Keratinocyte (primary cell): ENCODE measurements around the gene KRTAP6-3. TPM values are rescaled to one million over a fixed set of nuclear protein-coding genes. Genes with fewer than 3 reads are reported as not detected.

Source experiments
- DNase-seq: peaks from one replicate; pipeline ENCODE4 v3.0.0-alpha.2; 2011; ENCODE audit warnings: low read depth, missing footprints, low spot score
- FAIRE-seq: peaks from 2 replicates; lab custom pipeline; 2011; peaks lifted over from hg19 to GRCh38; lab: Jason Lieb, UNC
- H2AFZ ChIP-seq: 2 replicates; pipeline ENCODE4 v1.6.0; 2012; ENCODE audit warnings: low read length, control low read depth, inconsistent platforms; ENCODE audit not compliant: control insufficient read depth
- H3K27ac ChIP-seq: 2 replicates; pipeline ENCODE4 v1.5.1; 2011; ENCODE audit warnings: low read length; ENCODE audit not compliant: control insufficient read depth, insufficient read depth
- H3K27me3 ChIP-seq: 3 replicates; pipeline ENCODE4 v1.6.0; 2011; ENCODE audit warnings: low read length; ENCODE audit not compliant: control insufficient read depth, insufficient read depth; ENCODE audit errors: extremely low read depth
- H3K36me3 ChIP-seq, 2 experiments: 2 replicates in 1 of 2; 3 replicates in 1 of 2; pipeline ENCODE4 v1.5.1; 2011; ENCODE audit warnings: low read length in 2 of 2, mild to moderate bottlenecking in 1 of 2; ENCODE audit not compliant: control insufficient read depth in 2 of 2, insufficient read depth in 2 of 2; ENCODE audit errors: extremely low read depth in 1 of 2
- H3K4me1 ChIP-seq: 3 replicates; pipeline ENCODE4 v1.5.1; 2011; ENCODE audit warnings: low read length; ENCODE audit not compliant: control insufficient read depth, insufficient read depth; ENCODE audit errors: extremely low read depth
- H3K4me2 ChIP-seq: 3 replicates; pipeline ENCODE4 v1.6.0; 2011; ENCODE audit warnings: low read depth, low read length; ENCODE audit not compliant: control insufficient read depth, insufficient read depth; ENCODE audit errors: extremely low read depth
- H3K4me3 ChIP-seq, 3 experiments: fragments of 200-600 bp in 1 of 3; sonication (generic) in 1 of 3; 2 replicates in 2 of 3; 3 replicates in 1 of 3; pipeline ENCODE4 v1.5.1; 2011 to 2016; ENCODE audit warnings: low read length in 3 of 3, mild to moderate bottlenecking in 3 of 3, control low read depth in 2 of 3, inconsistent platforms in 1 of 3, low read depth in 1 of 3, mixed read lengths in 1 of 3, mixed run types in 1 of 3, moderate library complexity in 1 of 3; ENCODE audit not compliant: control insufficient read depth in 2 of 3, insufficient read depth in 2 of 3; ENCODE audit errors: extremely low read depth in 1 of 3
- H3K79me2 ChIP-seq: 2 replicates; pipeline ENCODE4 v1.6.0; 2012; ENCODE audit warnings: low read length; ENCODE audit not compliant: control insufficient read depth, insufficient read depth
- H3K9ac ChIP-seq: 3 replicates; pipeline ENCODE4 v1.6.0; 2011; ENCODE audit warnings: low read length; ENCODE audit not compliant: control insufficient read depth, insufficient read depth; ENCODE audit errors: extremely low read depth
- H3K9me1 ChIP-seq: 3 replicates; pipeline ENCODE4 v1.6.0; 2011; ENCODE audit warnings: low read length; ENCODE audit not compliant: control insufficient read depth, insufficient read depth; ENCODE audit errors: extremely low read depth
- H3K9me3 ChIP-seq: 2 replicates; pipeline ENCODE4 v1.5.1; 2012; ENCODE audit warnings: low read depth, low read length; ENCODE audit not compliant: control insufficient read depth
- H4K20me1 ChIP-seq: 3 replicates; pipeline ENCODE4 v1.6.0; 2011; ENCODE audit warnings: low read length; ENCODE audit not compliant: control insufficient read depth, insufficient read depth; ENCODE audit errors: extremely low read depth
- CTCF ChIP-seq, 3 experiments: IDR thresholded peaks in 1 of 3; conservative IDR thresholded peaks in 1 of 3; optimal IDR thresholded peaks in 1 of 3; 2 replicates in 2 of 3; 3 replicates in 1 of 3; pipeline versions ENCODE3 to v1.5.1; 2011; ENCODE audit warnings: low read length in 3 of 3, mild to moderate bottlenecking in 3 of 3, moderate library complexity in 2 of 3, control low read depth in 1 of 3, inconsistent platforms in 1 of 3; ENCODE audit not compliant: insufficient read depth in 2 of 3; ENCODE audit errors: extremely low read depth in 1 of 3
- EZH2 ChIP-seq: IDR thresholded peaks from one replicate; pipeline ENCODE4 v1.6.1; 2012; ENCODE audit warnings: inconsistent platforms, mild to moderate bottlenecking, low read length, moderate library complexity
- dilution Hi-C: fragments of 300-500 bp; cut with MboI; formaldehyde crosslinking; loops from one replicate; pipeline ENCODE4 v1.7.0; 2020; ENCODE audit warnings: low sequenced_read_pairs; ENCODE audit not compliant: extremely low pct_ligation_motif_present
- polyA plus RNA-seq, 5 experiments: library from polyadenylated mRNA; depleted of rRNA in 3 of 5; stranded (reverse) in 3 of 5; stranded (forward) in 1 of 5; unstranded in 1 of 5; fragments of >200 nt; gene quantifications; 1 replicate in 1 of 5; 2 replicates in 3 of 5; 3 replicates in 1 of 5; pipeline versions ENCODE4 v1.2.1 to v1.2.3, GENCODE V29; 2011 to 2012; ENCODE audit warnings: missing spikeins in 2 of 5, low read depth in 1 of 5, low replicate concordance in 1 of 5

KRTAP6-3 gene
- polyA plus RNA-seq, 1 donor (not counting 4 experiments of a cell fraction or from before 2014, with no cell fraction given): not detected

GRCh38 chr21:30561957-30562356 is 30.3 kb upstream of the KRTAP6-3 start:
- Histone ChIP-seq H3K4me3 (no peak overlapping the region), H3K9me1 (no peaks in the 10 kb centered on the region), H2AFZ (no peak overlapping the region), H4K20me1 (no peaks in the 10 kb centered on the region), H3K27ac (no peak overlapping the region), H3K79me2 (no peaks in the 10 kb centered on the region), H3K9me3 (no peaks in the 10 kb centered on the region), H3K36me3 (no peaks in the 10 kb centered on the region), H3K9ac (no peak overlapping the region), H3K27me3 (no peaks in the 10 kb centered on the region), H3K4me1 (no peaks in the 10 kb centered on the region), H3K4me2 (no peak overlapping the region)
- DNase-seq: no peak
- dilution Hi-C loops: no loop called here
- FAIRE-seq: no peak
- TF ChIP-seq CTCF (optimal IDR thresholded peaks at IDR 0.05 in 1 of 3, IDR thresholded peaks at IDR 0.05 in 1 of 3, conservative IDR thresholded peaks at IDR 0.05 in 1 of 3; ENCODE audit: extremely low read depth in 1 of 3, insufficient read depth in 2 of 3, low read length in 3 of 3) (no peak), EZH2 (no peak)

DNA sequence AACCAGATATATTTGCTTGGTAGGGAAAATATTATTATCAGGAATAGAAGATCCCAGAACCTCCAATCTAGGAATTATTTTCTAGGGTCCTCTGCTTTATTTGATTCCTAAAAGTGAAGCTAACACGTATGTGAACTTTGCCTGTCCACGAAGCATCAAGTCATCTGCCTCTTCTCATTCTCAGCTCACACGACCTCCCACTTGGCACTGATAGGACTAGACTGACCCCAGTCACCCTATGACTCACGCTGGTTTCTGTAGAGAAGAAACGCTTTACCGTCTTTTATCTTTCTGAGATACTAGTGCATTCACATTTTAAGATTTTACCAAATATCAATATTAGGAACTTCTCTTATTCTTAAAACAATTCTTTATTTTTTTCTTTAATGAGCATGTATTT is 29.2 kb upstream of the KRTAP6-3 start:
- H3K27ac ChIP-seq: no peak overlapping the region
- no peak overlapping the region for H2AFZ ChIP-seq
- dilution Hi-C loops: no loop called here
- no peaks in the 10 kb centered on the region for H3K79me2 ChIP-seq
- H3K9me1 ChIP-seq: no peaks in the 10 kb centered on the region
- TF ChIP-seq EZH2: no peak
- no peak for TF ChIP-seq CTCF (optimal IDR thresholded peaks at IDR 0.05 in 1 of 3, IDR thresholded peaks at IDR 0.05 in 1 of 3, conservative IDR thresholded peaks at IDR 0.05 in 1 of 3; ENCODE audit: extremely low read depth in 1 of 3, insufficient read depth in 2 of 3, low read length in 3 of 3)
- no peaks in the 10 kb centered on the region for H3K27me3 ChIP-seq
- no peaks in the 10 kb centered on the region for H3K9me3 ChIP-seq
- H3K9ac ChIP-seq: no peak overlapping the region
- no peak overlapping the region for H3K4me3 ChIP-seq
- FAIRE-seq: no peak
- H3K36me3 ChIP-seq: no peaks in the 10 kb centered on the region
- H4K20me1 ChIP-seq: no peaks in the 10 kb centered on the region
- H3K4me1 ChIP-seq: no peaks in the 10 kb centered on the region
- DNase-seq: no peak
- H3K4me2 ChIP-seq: no peak overlapping the region
